DMS114 treated with DMSO at 0.1 percent for 48 hours (cell line): Measurements from ENCODE around the gene ITGA11.

Source experiments
- DNase-seq: peaks from one replicate; lab custom pipeline; 2025; ENCODE audit not compliant: unreplicated experiment; lab: John Stamatoyannopoulos, UW

ITGA11 gene

DNA sequence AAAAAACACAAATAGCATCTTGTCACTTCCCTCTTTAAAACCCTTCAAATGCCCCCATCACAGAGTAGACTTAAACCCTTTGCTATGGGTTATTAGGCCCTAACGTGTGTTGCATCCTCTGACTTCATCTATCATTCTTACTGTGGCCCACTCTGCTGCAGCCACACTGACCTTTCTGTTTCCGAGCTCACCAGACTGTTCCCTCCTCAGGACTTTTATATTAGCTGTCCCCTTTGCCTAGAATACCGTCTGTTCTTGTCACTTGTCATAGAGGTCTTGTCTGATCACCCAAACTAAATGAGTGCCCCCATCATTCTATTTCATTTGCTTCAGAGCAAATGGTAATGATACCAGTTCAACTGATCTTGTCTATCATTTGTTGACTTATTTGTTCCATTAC is 155.3 kb downstream of the ITGA11 start:
- no peak for DNase-seq

DNA sequence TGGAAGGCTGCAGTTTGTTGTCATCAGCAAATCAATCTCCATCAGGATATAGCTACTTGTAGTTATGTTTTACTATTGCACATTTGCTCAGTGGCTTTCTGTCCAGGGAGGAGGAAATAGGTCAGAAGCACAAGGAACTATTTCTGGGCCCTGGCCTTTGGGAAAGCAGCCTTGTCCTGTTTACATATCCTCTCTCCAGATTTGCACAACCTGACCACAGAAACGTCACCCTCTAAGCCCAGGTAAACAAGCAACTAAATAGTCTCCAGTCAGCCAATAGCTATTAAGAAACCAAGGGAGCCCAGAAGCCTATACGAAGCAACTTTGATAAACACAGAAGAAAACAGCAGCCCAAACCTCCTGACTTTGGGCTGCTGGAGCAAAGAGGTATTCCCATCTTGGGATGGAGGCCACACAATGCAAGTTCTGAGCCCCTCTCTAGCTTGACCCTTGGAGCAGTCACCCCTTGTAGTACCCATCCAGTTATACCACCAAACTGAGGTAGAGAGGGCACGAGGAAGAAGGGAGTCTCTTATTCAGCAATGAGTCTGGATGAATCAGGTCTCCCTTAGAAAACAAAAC is 156.7 kb downstream of the ITGA11 start:
- DNase-seq: no peak

DNA sequence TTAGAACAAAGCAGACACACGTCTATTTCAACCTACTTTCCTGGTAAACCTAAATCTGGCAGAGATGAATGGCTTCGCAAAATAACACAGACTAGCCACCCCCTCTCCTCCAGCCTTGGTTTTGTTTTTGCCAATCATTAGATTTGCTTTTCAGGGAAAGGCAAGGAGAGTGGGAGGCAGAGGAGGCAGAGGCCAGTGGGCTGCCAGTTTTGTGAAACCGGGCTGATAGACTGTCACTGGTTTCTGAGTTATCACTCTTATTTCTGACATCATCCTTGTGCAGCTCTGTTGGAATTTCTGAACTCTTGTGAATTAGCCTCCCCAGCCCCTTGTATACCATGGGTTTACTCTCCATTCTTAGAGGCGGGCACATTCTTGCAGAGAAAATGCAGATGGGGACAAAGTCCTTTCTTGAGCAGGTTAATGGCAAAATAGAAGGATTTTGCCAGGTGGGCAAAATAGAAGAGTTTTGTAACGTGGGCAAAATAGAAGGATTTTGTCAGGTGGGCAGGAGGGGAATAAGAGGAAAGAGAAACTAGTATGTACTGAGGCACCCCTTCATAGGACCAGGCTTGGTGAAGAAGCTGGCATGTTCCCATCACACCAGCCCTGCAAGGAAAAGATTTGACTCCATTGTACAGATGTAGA is 157.6 kb downstream of the ITGA11 start:
- no peak for DNase-seq

DNA sequence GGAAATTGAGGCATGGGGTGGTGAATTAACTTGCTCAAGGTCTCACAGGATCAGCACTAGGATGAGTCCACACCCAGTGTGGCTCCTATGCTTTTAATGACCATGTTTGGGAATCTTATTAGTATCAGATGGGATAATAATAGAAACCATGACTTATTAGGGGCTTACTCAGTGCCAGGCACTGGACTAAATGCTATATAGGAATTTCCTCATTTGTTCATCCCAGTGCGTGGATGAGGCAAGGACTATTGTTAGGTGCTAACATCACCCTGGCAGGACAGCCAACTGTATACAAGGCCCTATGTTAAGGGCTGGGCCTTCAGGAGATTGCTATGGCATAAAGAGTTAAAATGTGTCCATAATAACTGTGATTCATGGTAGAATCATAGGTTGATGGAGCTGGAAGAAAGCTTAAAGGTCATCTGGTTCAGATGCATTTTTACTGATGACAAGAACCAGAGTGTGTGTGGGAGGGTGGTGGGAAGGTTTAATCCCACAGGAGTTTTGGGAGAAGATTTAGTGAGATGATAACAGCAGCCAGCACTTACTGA is 159.2 kb downstream of the ITGA11 start:
- DNase-seq: no peak

DNA sequence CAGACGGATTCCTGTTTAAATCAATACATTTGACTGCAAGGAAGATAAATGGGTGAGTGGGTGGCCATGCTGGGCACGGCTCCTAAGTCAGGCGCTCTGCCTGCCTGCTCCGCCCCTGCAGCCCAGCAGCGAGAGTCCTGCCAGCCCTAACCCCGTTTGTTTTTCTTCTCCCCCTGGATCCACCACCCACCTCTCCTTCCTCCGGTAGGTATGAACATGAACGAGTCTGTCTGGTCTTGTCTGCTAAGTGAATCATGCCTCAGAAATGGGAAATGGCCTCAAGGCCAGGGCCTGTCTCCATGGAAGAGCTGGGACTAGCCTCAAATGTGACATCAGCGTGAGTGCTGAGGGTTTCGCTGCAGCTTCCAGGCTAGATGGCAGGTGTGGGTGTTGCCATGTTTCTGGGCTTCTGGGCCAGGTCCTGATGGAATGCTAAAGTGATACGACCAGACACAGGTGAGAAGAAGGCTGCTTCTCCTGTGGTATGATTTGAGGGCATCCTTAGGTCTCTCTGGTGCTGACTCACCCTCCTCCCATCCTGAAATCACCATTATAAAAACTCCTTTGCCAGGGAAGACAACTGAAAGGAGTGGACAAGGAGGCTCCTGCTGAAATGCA is 160.0 kb downstream of the ITGA11 start:
- DNase-seq: no peak

DNA sequence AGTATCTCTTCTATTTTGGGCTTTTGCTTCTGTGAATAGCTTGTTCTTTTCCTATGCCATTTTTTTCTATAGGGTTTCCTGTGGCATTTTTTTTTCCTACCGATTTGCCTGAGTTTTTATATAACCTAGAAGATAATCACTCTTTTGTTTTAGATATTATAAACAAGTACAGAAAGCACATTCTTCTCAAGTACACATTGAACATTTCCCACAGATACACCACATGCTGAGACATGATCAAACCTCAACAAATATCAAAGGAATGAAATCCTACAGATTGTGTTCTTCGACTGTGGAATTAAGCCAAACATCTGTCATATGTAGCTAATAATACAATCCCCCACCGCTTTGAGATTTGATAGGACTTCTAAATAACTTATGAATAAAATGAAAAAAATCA is 163.6 kb downstream of the ITGA11 start:
- DNase-seq: no peak

DNA sequence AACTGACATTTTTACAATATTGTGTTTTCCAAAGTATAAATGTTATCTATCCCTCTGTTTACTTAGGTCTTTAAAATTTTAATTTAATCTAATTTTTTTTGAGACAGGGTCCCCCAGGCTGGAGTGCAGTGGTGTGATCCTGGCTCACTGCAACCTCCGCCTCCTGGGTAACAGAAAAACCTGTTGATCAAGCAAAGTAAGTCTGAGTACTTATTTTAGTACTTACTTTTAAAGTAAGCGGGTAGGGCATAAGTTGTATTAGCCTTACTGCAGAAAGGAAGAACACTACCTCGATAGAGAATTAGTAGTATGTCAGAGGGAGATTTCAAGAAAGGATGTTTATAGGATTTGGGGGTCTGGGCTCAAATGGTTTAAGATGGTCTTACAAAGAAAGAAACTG is 166.3 kb downstream of the ITGA11 start:
- DNase-seq: no peak

DNA sequence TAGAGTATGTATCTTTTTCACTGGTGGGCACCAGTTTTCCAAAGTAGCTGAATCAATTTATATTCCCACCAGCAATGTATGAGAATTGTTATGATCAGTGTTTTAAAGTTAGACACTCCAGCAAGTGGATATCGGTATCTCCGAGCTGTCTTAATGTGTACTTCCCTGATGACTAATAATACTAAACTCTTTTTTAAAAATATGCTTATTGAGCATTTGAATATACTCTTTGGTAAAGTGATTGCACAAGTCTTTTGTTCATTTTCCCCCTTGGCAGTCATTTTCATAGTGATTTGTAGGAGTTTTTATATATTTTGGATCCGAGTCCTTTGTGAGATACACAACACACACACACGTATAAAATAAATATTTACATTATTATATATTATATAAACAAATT is 166.9 kb downstream of the ITGA11 start:
- DNase-seq: no peak

DNA sequence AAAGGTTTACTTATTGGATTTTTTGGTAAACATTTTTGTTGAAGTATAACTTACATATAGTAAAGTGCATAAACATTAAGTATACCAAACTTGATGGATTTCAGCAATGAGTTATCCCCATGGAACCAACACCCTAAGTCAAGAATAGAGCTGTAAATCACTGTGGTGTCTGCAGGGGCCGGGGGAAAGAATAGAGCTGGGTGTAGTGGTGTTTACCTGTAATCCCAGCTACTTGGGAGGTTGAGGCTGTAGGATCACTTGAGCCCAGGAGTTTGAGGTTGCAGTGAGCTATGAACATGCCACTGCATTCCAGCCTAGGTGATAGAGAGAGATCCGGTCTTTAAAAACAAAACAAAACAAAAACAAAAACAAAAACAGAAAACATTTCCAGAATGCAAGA is 167.7 kb downstream of the ITGA11 start:
- no peak for DNase-seq

DNA sequence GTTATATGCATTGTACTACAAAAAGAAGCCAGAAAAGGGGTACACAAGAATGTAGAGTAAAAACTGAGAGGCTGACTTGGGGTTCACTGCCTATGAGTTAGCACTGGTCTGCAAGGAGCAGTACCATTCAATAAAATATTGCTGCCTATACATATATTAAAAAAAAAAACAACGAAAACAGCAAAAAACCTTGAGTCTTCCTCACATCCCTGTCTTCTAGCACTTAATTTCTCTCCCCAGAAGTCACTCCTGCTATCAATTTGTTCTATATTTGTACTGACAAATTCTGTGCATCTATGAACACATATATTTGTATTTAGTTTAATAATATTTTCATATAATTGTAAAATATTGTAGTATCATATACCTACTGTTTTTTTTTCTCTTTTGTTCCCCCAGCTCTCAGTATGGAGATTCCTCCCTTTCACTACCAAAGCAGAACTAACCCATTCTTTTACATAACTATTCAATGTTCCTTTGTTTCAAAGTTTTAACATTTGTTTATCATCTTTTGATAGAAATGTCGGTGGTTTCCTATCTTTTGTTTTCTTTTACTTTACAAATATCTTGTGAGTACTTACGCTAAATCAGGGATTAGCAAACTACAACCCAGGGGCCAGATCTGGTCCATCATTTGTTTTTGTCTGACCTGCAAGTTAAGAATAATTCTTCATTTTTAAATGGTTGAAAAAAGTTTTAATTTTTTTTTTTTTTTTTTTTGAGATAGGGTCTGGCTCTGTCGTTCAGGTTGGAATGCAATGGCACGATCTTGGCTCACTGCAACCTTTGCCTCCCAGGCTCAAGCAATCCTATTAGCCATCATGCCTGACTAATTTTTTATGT is 169.2 kb downstream of the ITGA11 start:
- DNase-seq: no peak

DNA sequence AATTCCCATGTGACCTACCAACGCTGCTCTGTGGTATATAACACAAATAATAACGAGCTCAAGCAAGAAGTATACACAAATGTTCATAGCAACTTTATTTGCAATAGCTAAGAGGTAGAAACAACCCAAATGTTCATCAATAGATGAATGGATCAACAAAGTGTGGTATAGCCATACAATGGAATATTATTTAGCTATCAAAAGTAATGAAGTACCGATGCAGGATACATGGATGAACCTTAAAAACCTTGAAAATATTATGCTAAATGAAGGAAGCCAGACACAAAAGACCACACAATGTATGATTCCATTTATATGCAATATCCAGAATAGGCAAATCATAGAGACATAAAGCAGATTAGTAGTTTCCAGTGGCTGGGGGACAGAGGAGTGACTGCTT is 170.0 kb downstream of the ITGA11 start:
- no peak for DNase-seq

DNA sequence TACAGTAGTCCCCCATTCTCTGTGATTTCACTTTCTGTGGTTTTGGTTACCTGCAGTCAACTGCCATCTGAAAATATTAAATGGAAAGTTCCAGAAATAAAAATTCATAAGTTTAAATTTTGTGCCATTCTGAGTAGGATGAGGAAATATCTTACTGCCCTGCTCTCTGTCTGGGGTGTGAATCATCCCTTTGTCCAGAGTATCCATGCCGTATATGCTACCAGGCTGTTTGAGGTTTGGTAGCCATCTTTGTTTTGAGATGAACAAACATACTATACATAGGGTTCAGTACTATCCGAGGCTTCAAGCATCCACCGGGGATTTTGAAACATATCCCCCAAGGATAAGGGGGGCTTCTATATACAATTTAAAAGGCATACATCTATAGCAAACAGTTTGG is 170.7 kb downstream of the ITGA11 start:
- no peak for DNase-seq

DNA sequence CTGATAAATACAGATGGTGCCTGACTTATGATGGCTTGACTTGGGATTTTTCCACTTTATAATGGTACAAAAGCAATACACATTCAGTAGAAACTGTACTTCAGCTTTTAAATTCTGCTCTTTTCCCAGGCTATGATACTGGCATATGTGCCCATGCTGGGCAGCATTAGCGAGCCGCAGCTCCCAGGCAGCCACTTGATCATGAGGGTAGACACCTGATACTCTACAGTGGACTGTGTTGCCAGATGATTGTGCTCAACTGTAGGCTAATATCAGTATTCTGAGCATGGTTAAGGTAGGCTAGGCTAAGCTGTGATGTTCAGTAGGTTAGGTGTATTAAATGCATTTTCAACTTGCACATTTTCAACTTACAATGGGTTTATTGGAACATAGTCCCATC is 172.1 kb downstream of the ITGA11 start:
- DNase-seq: no peak

DNA sequence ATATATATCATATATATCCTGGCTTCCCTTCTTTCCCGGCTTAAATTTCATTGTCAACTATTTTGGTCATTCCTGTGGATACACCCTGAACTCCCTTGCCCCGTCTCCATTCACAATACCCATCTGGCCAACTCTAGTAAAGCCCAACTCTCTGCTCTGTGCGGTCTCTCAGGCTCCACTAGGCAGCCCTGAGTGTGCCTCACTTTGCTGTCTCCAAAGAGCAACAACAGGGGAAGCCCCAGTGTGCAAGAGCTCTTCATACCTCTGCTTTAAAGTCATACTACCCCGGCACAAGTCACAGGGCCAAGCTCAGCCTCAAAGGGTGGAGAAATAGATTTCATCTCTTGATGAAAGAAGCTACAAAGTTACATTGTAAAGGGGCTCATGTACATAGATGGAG is 173.3 kb downstream of the ITGA11 start:
- DNase-seq: no peak

DNA sequence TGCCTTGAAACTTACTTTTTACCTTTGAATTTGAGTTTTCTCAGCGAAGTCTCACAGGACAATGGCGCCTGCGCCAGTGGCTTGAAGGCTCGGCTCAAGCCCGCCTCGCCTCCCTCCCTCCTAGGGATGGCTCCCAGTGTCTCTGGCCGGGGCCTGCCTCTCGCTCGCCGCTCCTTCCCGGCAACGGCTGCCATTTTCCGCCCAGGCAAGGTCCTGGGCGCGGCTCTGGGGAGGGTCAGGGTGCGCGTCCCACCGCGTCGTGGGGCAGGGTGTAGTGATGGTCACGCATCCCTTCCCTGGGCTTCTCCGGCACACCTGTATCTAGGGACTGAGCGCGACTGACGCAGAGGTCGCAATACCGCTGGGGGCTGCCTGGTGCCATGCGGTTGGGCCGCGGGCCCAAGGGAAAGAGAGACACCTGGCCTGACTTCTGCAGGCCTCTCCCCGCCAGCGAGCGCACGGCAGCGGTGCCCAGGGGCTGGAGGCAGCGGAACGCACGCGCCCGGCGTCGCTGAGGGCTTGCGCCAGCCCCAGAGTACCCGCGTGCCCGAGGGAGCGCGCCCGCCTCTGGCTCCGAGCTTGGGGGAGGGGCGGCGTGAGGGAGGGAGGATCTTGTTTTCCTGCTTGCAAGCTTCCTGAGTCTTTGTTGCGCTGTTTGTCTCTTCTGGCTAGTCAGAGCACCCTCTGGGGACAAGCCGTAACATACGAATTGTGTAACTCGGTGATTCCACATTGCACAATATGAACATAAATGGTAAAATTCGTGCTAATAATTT is 175.1 kb downstream of the ITGA11 start:
- DNase-seq: peak; percentile 87

DNA sequence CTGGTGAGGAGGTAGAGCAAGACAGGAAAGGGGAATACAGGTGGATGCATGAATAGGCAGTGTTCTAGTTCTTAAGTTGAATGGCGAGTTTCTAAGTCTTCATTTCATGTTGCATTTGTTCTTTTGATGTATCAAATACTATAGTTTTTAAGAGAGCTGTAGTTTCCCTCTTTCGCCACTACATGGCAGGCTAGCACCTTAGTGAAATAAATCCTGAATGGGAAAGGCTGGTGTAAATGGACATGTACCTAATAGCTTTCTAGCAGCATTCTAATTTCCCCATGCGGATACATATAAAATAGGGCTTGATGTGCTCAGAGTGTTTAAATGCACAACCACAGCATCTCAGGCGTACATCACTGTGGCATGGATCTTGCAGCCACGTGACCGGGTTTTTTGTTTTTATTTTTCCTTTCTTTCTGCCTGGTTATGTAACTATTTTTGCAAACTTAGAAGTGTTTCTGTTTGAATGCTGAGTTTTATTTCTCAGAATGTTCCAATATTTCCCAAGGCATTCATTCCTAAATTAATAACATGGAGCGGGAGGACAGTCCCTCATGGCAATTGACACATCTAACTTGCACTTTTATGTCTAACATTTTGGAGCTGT is 178.9 kb downstream of the ITGA11 start:
- peak; percentile 86 for DNase-seq

DNA sequence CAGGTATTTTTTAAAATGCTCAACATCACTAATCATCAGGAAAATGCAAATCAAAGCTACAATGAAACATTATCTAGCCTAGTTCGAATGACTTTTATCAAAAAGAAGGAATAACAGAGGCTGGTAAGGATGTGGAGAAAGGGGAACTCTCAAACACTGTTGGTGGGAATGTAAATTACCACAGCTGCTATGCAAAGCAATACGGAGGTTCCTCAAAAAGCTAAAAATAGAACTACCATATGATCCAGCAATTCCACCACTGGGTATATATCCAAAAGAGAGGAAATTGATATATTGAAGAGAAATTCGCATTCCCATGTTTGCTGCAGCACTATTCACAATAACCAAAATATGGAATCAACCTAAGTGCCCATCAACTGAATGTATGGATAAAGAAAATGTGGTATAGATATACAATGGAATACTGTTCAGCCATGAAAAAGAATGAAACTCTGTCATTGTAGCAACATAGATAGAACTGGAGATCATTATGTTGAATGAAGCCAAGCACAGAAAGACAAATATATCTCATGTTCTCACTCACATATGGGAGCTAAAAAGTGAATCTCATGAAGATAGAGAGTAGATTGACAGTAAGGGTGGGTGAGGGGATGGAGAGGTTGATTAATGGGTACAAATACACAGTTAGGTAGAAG is 182.8 kb downstream of the ITGA11 start:
- no peak for DNase-seq
